ENCODE results near the gene SEC31B. TPM values are rescaled to one million over a fixed set of nuclear protein-coding genes. Genes with fewer than 3 reads are reported as not detected.
A peak's percentile ranks its signal among the peaks of the same experiment; 100 is the strongest.

The SEC31B gene
- total RNA-seq, 1 experiment from 2014 or later: 23.6 TPM

GRCh38 chr10:100561005-100561404 is 41.3 kb upstream of the SEC31B start:
- H3K9me3 ChIP-seq (ENCODE audit: low read length): no peaks in the 10 kb centered on the region
- no peak overlapping the region for H3K4me3 ChIP-seq (ENCODE audit: low read length)
- peaks cover under 1% of the 10 kb centered on the region; the same call in 1 of the 2 replicates for H3K36me3 ChIP-seq (ENCODE audit: insufficient read depth, low read length)
- DNase-seq: no peak
- no peak overlapping the region for H2AFZ ChIP-seq (ENCODE audit: low read length)
- no peak overlapping the region for H3K4me2 ChIP-seq (ENCODE audit: low read depth, low read length, poor library complexity, severe bottlenecking)
- H3K27me3 ChIP-seq (ENCODE audit: low read length): no peaks in the 10 kb centered on the region
- H3K9ac ChIP-seq (ENCODE audit: low read length): no peak overlapping the region
- H3K9me2 ChIP-seq (replicated peaks; ENCODE audit: insufficient read depth, low read length): no peaks in the 10 kb centered on the region
- peaks cover 3% of the 10 kb centered on the region; the same call in 1 of the 2 replicates for H4K20me1 ChIP-seq (ENCODE audit: insufficient read depth, low read depth, low read length)
- H3K27ac ChIP-seq (ENCODE audit: low read length): no peak overlapping the region
- H3K79me2 ChIP-seq (ENCODE audit: low read length): no peaks in the 10 kb centered on the region
- H3K4me1 ChIP-seq (ENCODE audit: low read length): no peaks in the 10 kb centered on the region

GRCh38 chr10:100560248-100560647 is 40.6 kb upstream of the SEC31B start:
- DNase-seq: no peak
- H3K27ac ChIP-seq (ENCODE audit: low read length): no peak overlapping the region
- no peak overlapping the region for H2AFZ ChIP-seq (ENCODE audit: low read length)
- no peaks in the 10 kb centered on the region for H3K79me2 ChIP-seq (ENCODE audit: low read length)
- H3K9me3 ChIP-seq (ENCODE audit: low read length): no peaks in the 10 kb centered on the region
- H3K27me3 ChIP-seq (ENCODE audit: low read length): no peaks in the 10 kb centered on the region
- H3K4me3 ChIP-seq (ENCODE audit: low read length): no peak overlapping the region
- H4K20me1 ChIP-seq (ENCODE audit: insufficient read depth, low read depth, low read length): peaks cover 3% of the 10 kb centered on the region; the same call in 1 of the 2 replicates
- H3K4me2 ChIP-seq (ENCODE audit: low read depth, low read length, poor library complexity, severe bottlenecking): no peak overlapping the region
- H3K4me1 ChIP-seq (ENCODE audit: low read length): no peaks in the 10 kb centered on the region
- H3K36me3 ChIP-seq (ENCODE audit: insufficient read depth, low read length): peaks cover 7% of the 10 kb centered on the region; the same call in 1 of the 2 replicates
- no peaks in the 10 kb centered on the region for H3K9me2 ChIP-seq (replicated peaks; ENCODE audit: insufficient read depth, low read length)
- H3K9ac ChIP-seq (ENCODE audit: low read length): no peak overlapping the region

GRCh38 chr10:100554902-100555301 is 35.2 kb upstream of the SEC31B start:
- Histone ChIP-seq H3K79me2 (ENCODE audit: low read length) (no peaks in the 10 kb centered on the region), H3K9me2 (replicated peaks; ENCODE audit: insufficient read depth, low read length) (no peaks in the 10 kb centered on the region), H3K9ac (ENCODE audit: low read length) (no peak overlapping the region), H3K27ac (ENCODE audit: low read length) (no peak overlapping the region), H2AFZ (ENCODE audit: low read length) (no peak overlapping the region), H3K4me3 (ENCODE audit: low read length) (no peak overlapping the region), H3K4me1 (ENCODE audit: low read length) (peaks cover 4% of the 10 kb centered on the region), H3K9me3 (ENCODE audit: low read length) (no peaks in the 10 kb centered on the region), H3K27me3 (ENCODE audit: low read length) (no peaks in the 10 kb centered on the region), H3K36me3 (ENCODE audit: insufficient read depth, low read length) (peaks cover 7% of the 10 kb centered on the region; the same call in 1 of the 2 replicates), H3K4me2 (ENCODE audit: low read depth, low read length, poor library complexity, severe bottlenecking) (no peak overlapping the region), H4K20me1 (ENCODE audit: insufficient read depth, low read depth, low read length) (no peaks in the 10 kb centered on the region)
- no peak for DNase-seq

GRCh38 chr10:100553929-100554328 is 34.3 kb upstream of the SEC31B start:
- no peak overlapping the region for H3K9ac ChIP-seq (ENCODE audit: low read length)

GRCh38 chr10:100551738-100552137 is 32.1 kb upstream of the SEC31B start:
- no peak overlapping the region for H2AFZ ChIP-seq (ENCODE audit: low read length)
- no peak overlapping the region for H3K4me3 ChIP-seq (ENCODE audit: low read length)
- no peaks in the 10 kb centered on the region for H4K20me1 ChIP-seq (ENCODE audit: insufficient read depth, low read depth, low read length)
- no peak for DNase-seq
- H3K27ac ChIP-seq (ENCODE audit: low read length): no peak overlapping the region
- peaks cover 15% of the 10 kb centered on the region; the same call in 1 of the 2 replicates for H3K36me3 ChIP-seq (ENCODE audit: insufficient read depth, low read length)
- H3K79me2 ChIP-seq (ENCODE audit: low read length): no peaks in the 10 kb centered on the region
- H3K4me1 ChIP-seq (ENCODE audit: low read length): peaks cover 9% of the 10 kb centered on the region
- H3K9me3 ChIP-seq (ENCODE audit: low read length): no peaks in the 10 kb centered on the region
- no peak overlapping the region for H3K4me2 ChIP-seq (ENCODE audit: low read depth, low read length, poor library complexity, severe bottlenecking)
- no peak overlapping the region for H3K9ac ChIP-seq (ENCODE audit: low read length)
- no peaks in the 10 kb centered on the region for H3K9me2 ChIP-seq (replicated peaks; ENCODE audit: insufficient read depth, low read length)
- no peaks in the 10 kb centered on the region for H3K27me3 ChIP-seq (ENCODE audit: low read length)

More at GRCh38 chr10:100553929-100554328, 34.3 kb upstream of the SEC31B start:
- Histone ChIP-seq H4K20me1 (ENCODE audit: insufficient read depth, low read depth, low read length) (no peaks in the 10 kb centered on the region), H3K4me3 (ENCODE audit: low read length) (no peak overlapping the region), H3K36me3 (ENCODE audit: insufficient read depth, low read length) (peaks cover 7% of the 10 kb centered on the region; the same call in 1 of the 2 replicates), H3K4me1 (ENCODE audit: low read length) (peaks cover 4% of the 10 kb centered on the region), H2AFZ (ENCODE audit: low read length) (no peak overlapping the region), H3K4me2 (ENCODE audit: low read depth, low read length, poor library complexity, severe bottlenecking) (no peak overlapping the region), H3K9me2 (replicated peaks; ENCODE audit: insufficient read depth, low read length) (no peaks in the 10 kb centered on the region), H3K79me2 (ENCODE audit: low read length) (no peaks in the 10 kb centered on the region), H3K9me3 (ENCODE audit: low read length) (no peaks in the 10 kb centered on the region), H3K27ac (ENCODE audit: low read length) (no peak overlapping the region), H3K27me3 (ENCODE audit: low read length) (no peaks in the 10 kb centered on the region)
- no peak for DNase-seq

GRCh38 chr10:100551196-100551595 is 31.5 kb upstream of the SEC31B start:
- no peak overlapping the region for H3K4me2 ChIP-seq (ENCODE audit: low read depth, low read length, poor library complexity, severe bottlenecking)
- no peak overlapping the region for H2AFZ ChIP-seq (ENCODE audit: low read length)
- no peak overlapping the region for H3K27ac ChIP-seq (ENCODE audit: low read length)
- peaks cover 15% of the 10 kb centered on the region; the same call in 1 of the 2 replicates for H3K36me3 ChIP-seq (ENCODE audit: insufficient read depth, low read length)
- H3K9ac ChIP-seq (ENCODE audit: low read length): no peak overlapping the region
- no peaks in the 10 kb centered on the region for H3K27me3 ChIP-seq (ENCODE audit: low read length)
- DNase-seq: no peak
- no peaks in the 10 kb centered on the region for H3K9me3 ChIP-seq (ENCODE audit: low read length)
- H3K4me1 ChIP-seq (ENCODE audit: low read length): peaks cover 9% of the 10 kb centered on the region
- no peaks in the 10 kb centered on the region for H4K20me1 ChIP-seq (ENCODE audit: insufficient read depth, low read depth, low read length)
- H3K9me2 ChIP-seq (replicated peaks; ENCODE audit: insufficient read depth, low read length): no peaks in the 10 kb centered on the region
- no peak overlapping the region for H3K4me3 ChIP-seq (ENCODE audit: low read length)
- H3K79me2 ChIP-seq (ENCODE audit: low read length): no peaks in the 10 kb centered on the region

GRCh38 chr10:100544950-100545349 is 25.3 kb upstream of the SEC31B start:
- Histone ChIP-seq H3K4me3 (ENCODE audit: low read length) (no peak overlapping the region), H3K79me2 (ENCODE audit: low read length) (peaks cover 15% of the 10 kb centered on the region), H3K27me3 (ENCODE audit: low read length) (no peaks in the 10 kb centered on the region), H4K20me1 (ENCODE audit: insufficient read depth, low read depth, low read length) (no peaks in the 10 kb centered on the region), H3K27ac (ENCODE audit: low read length) (no peak overlapping the region), H2AFZ (ENCODE audit: low read length) (no peak overlapping the region), H3K36me3 (ENCODE audit: insufficient read depth, low read length) (peaks cover 48% of the 10 kb centered on the region), H3K9me3 (ENCODE audit: low read length) (no peaks in the 10 kb centered on the region), H3K9me2 (replicated peaks; ENCODE audit: insufficient read depth, low read length) (no peaks in the 10 kb centered on the region), H3K4me2 (ENCODE audit: low read depth, low read length, poor library complexity, severe bottlenecking) (no peak overlapping the region), H3K9ac (ENCODE audit: low read length) (no peak overlapping the region), H3K4me1 (ENCODE audit: low read length) (peaks cover 5% of the 10 kb centered on the region)
- DNase-seq: no peak

- Histone ChIP-seq H3K36me3 (ENCODE audit: insufficient read depth, low read length) (peaks cover 30% of the 10 kb centered on the region; the same call in 1 of the 2 replicates), H2AFZ (ENCODE audit: low read length) (no peak overlapping the region), H4K20me1 (ENCODE audit: insufficient read depth, low read depth, low read length) (peaks cover 11% of the 10 kb centered on the region; the same call in 1 of the 2 replicates), H3K9me3 (ENCODE audit: low read length) (no peaks in the 10 kb centered on the region), H3K9ac (ENCODE audit: low read length) (peak overlapping the region; percentile 83; the same call in 1 of the 2 replicates), H3K4me1 (ENCODE audit: low read length) (peaks cover 23% of the 10 kb centered on the region), H3K4me3 (ENCODE audit: low read length) (peak overlapping the region; percentile 93; the same call in 1 of the 2 replicates), H3K9me2 (replicated peaks; ENCODE audit: insufficient read depth, low read length) (no peaks in the 10 kb centered on the region), H3K4me2 (ENCODE audit: low read depth, low read length, poor library complexity, severe bottlenecking) (peak overlapping the region; percentile 97), H3K27me3 (ENCODE audit: low read length) (no peaks in the 10 kb centered on the region), H3K79me2 (ENCODE audit: low read length) (peaks cover 44% of the 10 kb centered on the region), H3K27ac (ENCODE audit: low read length) (no peak overlapping the region)
- DNase-seq: no peak
Observed at GRCh38 chr10:100537475-100537874, 17.8 kb upstream of the SEC31B start.
